Glutamatergic neuron (in vitro differentiated cells): Measurements from ENCODE around the gene CR1L. TPM values are rescaled to one million over a fixed set of nuclear protein-coding genes. Genes with fewer than 3 reads are reported as not detected.
"Not testable (repeated sequence)": the region's sequence is repeated elsewhere in the genome, so short reads cannot be mapped to it uniquely, and the experiment has no call there.

ENCODE experiments used
- DNase-seq: peaks from one replicate; pipeline ENCODE4 v3.0.0; 2022
- H3K27ac Mint-ChIP-seq: one replicate; pipeline ENCODE4 v1.8.0; 2020; ENCODE audit warnings: mild to moderate bottlenecking, mixed read lengths, inconsistent platforms; ENCODE audit not compliant: unreplicated experiment
- H3K27me3 Mint-ChIP-seq: one replicate; pipeline ENCODE4 v1.8.0; 2020; ENCODE audit warnings: mild to moderate bottlenecking, moderate library complexity, mixed read lengths, inconsistent platforms; ENCODE audit not compliant: unreplicated experiment
- H3K36me3 Mint-ChIP-seq: one replicate; pipeline ENCODE4 v1.8.0; 2020; ENCODE audit warnings: mild to moderate bottlenecking, mixed read lengths, inconsistent platforms; ENCODE audit not compliant: unreplicated experiment
- H3K4me1 Mint-ChIP-seq: one replicate; pipeline ENCODE4 v1.8.0; 2020; ENCODE audit warnings: mild to moderate bottlenecking, low read depth, mixed read lengths, inconsistent platforms; ENCODE audit not compliant: unreplicated experiment
- H3K4me3 Mint-ChIP-seq: one replicate; pipeline ENCODE4 v1.8.0; 2020; ENCODE audit warnings: mild to moderate bottlenecking, mixed read lengths, inconsistent platforms; ENCODE audit not compliant: unreplicated experiment
- H3K9me3 Mint-ChIP-seq: one replicate; pipeline ENCODE4 v1.8.0; 2020; ENCODE audit warnings: mild to moderate bottlenecking, moderate library complexity, mixed read lengths, inconsistent platforms; ENCODE audit not compliant: unreplicated experiment
- total RNA-seq: library from RNA; stranded (reverse); fragmentation: NEBNext Ultra II Directional; extraction: Animal tissue kit (Norgen Biotek cat#: 25700); gene quantifications from one replicate; pipeline ENCODE4 v1.2.1, GENCODE V29; 2021; ENCODE audit not compliant: unreplicated experiment
- TF ChIP-seq, protein P1 (sequence below): fragments of 200-600 bp; sonication (generic); IDR thresholded peaks from one replicate; pipeline ENCODE4 v1.5.0; 2021; ENCODE audit not compliant: partially characterized antibody, unreplicated experiment

The CR1L gene
- total RNA-seq, 1 donor from 2014 or later: not detected

GRCh38 chr1:207673399-207673798 is 28.5 kb downstream of the CR1L start:
- no peaks in the 10 kb centered on the region for H3K36me3 Mint-ChIP-seq
- TF ChIP-seq, protein P1, sequence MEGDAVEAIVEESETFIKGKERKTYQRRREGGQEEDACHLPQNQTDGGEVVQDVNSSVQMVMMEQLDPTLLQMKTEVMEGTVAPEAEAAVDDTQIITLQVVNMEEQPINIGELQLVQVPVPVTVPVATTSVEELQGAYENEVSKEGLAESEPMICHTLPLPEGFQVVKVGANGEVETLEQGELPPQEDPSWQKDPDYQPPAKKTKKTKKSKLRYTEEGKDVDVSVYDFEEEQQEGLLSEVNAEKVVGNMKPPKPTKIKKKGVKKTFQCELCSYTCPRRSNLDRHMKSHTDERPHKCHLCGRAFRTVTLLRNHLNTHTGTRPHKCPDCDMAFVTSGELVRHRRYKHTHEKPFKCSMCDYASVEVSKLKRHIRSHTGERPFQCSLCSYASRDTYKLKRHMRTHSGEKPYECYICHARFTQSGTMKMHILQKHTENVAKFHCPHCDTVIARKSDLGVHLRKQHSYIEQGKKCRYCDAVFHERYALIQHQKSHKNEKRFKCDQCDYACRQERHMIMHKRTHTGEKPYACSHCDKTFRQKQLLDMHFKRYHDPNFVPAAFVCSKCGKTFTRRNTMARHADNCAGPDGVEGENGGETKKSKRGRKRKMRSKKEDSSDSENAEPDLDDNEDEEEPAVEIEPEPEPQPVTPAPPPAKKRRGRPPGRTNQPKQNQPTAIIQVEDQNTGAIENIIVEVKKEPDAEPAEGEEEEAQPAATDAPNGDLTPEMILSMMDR: no peak
- no peaks in the 10 kb centered on the region for H3K4me1 Mint-ChIP-seq
- H3K4me3 Mint-ChIP-seq: no peak overlapping the region
- H3K27ac Mint-ChIP-seq: no peak overlapping the region
- DNase-seq: no peak
- no peaks in the 10 kb centered on the region for H3K9me3 Mint-ChIP-seq
- peaks cover 4% of the 10 kb centered on the region for H3K27me3 Mint-ChIP-seq

GRCh38 chr1:207676153-207676552 is 31.2 kb downstream of the CR1L start:
- Mint-ChIP-seq H3K9me3 (no peaks in the 10 kb centered on the region), H3K27ac (no peak overlapping the region), H3K36me3 (no peaks in the 10 kb centered on the region), H3K4me3 (no peak overlapping the region), H3K4me1 (no peaks in the 10 kb centered on the region), H3K27me3 (no peaks in the 10 kb centered on the region)
- TF ChIP-seq, protein P1: no peak
- DNase-seq: no peak

DNA sequence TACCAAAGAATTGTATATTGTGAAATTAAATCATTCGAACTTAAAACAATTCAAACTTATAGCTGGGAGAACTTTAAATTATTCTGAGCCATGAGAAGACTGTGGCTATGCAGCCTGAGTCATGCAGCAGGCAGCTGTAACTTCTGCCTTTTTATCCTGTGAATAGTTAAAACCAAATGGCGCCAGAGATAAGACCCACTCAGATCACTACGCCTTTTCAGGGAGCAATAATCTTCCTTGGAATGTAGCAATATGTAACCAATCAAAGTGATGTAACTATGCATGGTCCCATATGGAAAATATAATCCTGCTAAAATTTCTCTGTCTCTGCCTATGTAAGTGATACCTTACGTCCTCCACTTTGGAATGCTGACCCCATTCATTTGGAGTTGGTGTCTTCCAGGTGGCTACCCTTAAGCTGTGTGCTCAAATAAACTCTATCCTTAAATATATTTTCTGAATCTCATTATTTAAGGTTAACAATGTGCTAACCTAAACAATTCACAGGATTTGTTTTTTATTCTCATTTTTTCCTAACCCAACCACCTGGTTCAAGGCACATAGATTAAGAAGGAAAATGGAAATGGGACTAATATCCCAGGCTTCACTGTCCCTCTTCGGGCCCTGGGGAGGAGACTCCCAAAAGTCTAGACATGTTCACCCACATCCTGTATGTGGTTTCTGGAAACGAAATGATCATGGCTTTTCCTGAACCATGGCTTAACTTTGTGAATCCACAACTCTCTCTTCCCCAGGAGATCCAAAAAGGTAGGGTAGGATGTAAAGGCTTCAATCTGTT is 35.9 kb downstream of the CR1L start:
- not testable (repeated sequence) for H3K9me3 Mint-ChIP-seq, H3K27ac Mint-ChIP-seq, DNase-seq, H3K27me3 Mint-ChIP-seq, H3K36me3 Mint-ChIP-seq, H3K4me3 Mint-ChIP-seq, H3K4me1 Mint-ChIP-seq

GRCh38 chr1:207682872-207683434 is 38.0 kb downstream of the CR1L start:
- H3K4me1 Mint-ChIP-seq, H3K9me3 Mint-ChIP-seq, H3K27me3 Mint-ChIP-seq, H3K36me3 Mint-ChIP-seq, H3K27ac Mint-ChIP-seq, DNase-seq, H3K4me3 Mint-ChIP-seq: not testable (repeated sequence)

- H3K4me1 Mint-ChIP-seq, H3K9me3 Mint-ChIP-seq, H3K4me3 Mint-ChIP-seq, H3K27ac Mint-ChIP-seq, H3K36me3 Mint-ChIP-seq, H3K27me3 Mint-ChIP-seq, DNase-seq: not testable (repeated sequence)
Observed at GRCh38 chr1:207690551-207690950, 45.6 kb downstream of the CR1L start.

DNA sequence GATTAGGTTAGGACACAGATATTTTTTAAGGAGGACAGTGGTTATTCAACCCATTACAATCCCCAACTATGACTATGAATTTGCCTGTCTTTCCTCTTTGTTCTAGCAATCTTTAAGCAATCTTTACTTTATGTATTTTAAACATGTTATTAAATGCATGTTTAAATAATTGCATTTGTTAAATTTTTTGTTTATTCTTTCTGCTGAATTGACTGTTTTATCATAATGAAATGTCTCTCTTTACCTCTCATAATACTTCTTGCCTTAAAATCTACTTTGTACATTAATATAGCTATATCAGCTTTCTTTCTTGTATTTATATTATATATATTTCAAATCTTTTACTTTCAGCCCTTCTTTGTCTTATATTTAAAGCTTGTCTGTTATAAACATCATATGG is 46.1 kb downstream of the CR1L start:
- no peaks in the 10 kb centered on the region for H3K36me3 Mint-ChIP-seq

More for the DNA sequence above, 46.1 kb downstream of the CR1L start:
- Mint-ChIP-seq H3K27ac (no peak overlapping the region), H3K4me3 (no peak overlapping the region), H3K9me3 (no peaks in the 10 kb centered on the region), H3K27me3 (no peaks in the 10 kb centered on the region), H3K4me1 (no peaks in the 10 kb centered on the region)
- no peak for DNase-seq
- TF ChIP-seq, protein P1: no peak
